Liver (tissue), 3 donors: ENCODE measurements around the gene TMEM183A.
A peak's percentile ranks its signal among the peaks of the same experiment; 100 is the strongest.

Experiments
- EGR1 ChIP-seq, 2 donors: IDR thresholded peaks; 2 replicates each; pipeline ENCODE4 v1.6.1; 2016 to 2018; ENCODE audit warnings: antibody characterized with exemption in 2 of 2, low read depth in 2 of 2
- GABPA ChIP-seq, 2 donors: IDR thresholded peaks in 1 of 2; conservative IDR thresholded peaks in 1 of 2; 2 replicates each; pipeline ENCODE4 v1.6.1; 2016; ENCODE audit warnings: antibody characterized with exemption in 2 of 2, mild to moderate bottlenecking in 1 of 2, moderate library complexity in 1 of 2
- JUND ChIP-seq, 2 donors: IDR thresholded peaks; 2 replicates each; pipeline ENCODE4 v1.6.1; 2016; ENCODE audit warnings: antibody characterized with exemption in 2 of 2
- RAD21 ChIP-seq, 2 donors: IDR thresholded peaks; 2 replicates each; pipeline ENCODE4 v1.6.1; 2016; ENCODE audit warnings: antibody characterized with exemption in 2 of 2, mild to moderate bottlenecking in 2 of 2
- RXRA ChIP-seq, 2 donors: IDR thresholded peaks; 2 replicates each; pipeline ENCODE4 v1.6.1; 2017 to 2018; ENCODE audit warnings: antibody characterized with exemption in 2 of 2, mild to moderate bottlenecking in 1 of 2
- SP1 ChIP-seq: IDR thresholded peaks from 2 replicates; pipeline ENCODE4 v1.6.1; 2018; ENCODE audit warnings: antibody characterized with exemption, mild to moderate bottlenecking
- TAF1 ChIP-seq: conservative IDR thresholded peaks from 2 replicates; pipeline ENCODE4 v1.6.1; 2016; ENCODE audit warnings: antibody characterized with exemption, mild to moderate bottlenecking
- YY1 ChIP-seq: IDR thresholded peaks from 2 replicates; pipeline ENCODE4 v1.6.1; 2016; ENCODE audit warnings: antibody characterized with exemption, mild to moderate bottlenecking
- TF ChIP-seq, protein P1 (sequence below): IDR thresholded peaks from 2 replicates; pipeline ENCODE4 v1.6.1; 2016; ENCODE audit warnings: antibody characterized with exemption
- TF ChIP-seq, protein P2 (sequence below): fragments of 150-350 bp; IDR thresholded peaks from 2 replicates; pipeline ENCODE4 v1.5.1; 2017; ENCODE audit warnings: improper control_type of control experiment, low read depth, low read length; ENCODE audit not compliant: missing input control
- TF ChIP-seq, protein P3 (sequence below): IDR thresholded peaks from 2 replicates; pipeline ENCODE4 v1.6.1; 2016; ENCODE audit warnings: antibody characterized with exemption
- TF ChIP-seq, protein P4 (sequence below): IDR thresholded peaks from 2 replicates; pipeline ENCODE4 v1.6.1; 2016; ENCODE audit warnings: antibody characterized with exemption, mild to moderate bottlenecking
- donor health status: healthy.
- donor health status: healthy.

DNA sequence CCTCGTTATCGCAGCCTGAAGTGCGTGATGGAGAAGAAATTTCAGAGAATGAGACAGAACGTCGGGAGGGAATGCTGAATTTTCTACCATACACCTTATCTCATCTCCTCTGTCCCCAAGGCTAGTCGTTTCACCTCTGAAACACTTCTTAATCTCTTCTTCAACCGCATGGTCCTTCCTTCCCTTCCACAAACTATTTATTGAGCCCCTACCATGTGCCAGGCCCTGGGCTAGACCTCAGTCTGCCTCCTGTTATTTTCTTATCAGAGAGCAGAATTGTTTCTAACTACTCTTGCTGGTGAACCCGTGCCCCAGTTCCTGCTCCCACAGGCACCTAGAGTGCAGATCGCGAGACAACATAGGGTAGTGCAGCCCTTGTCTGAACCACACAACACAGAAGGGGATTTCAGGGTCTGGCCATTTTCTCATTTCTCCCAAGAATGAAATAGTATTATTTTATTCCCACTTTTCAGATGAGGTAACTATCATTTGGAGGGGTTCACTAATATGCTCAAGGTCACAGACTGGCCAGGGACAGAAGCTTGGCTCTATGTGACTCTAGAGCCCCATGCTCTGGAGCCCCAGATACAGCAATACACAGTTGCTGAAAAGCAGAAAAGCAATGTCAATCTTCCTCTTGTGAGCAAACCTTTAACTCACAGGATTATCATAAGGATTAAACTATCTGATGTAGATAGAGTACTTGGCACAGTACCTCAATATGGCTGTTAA is 48.5 kb upstream of the TMEM183A start:
- TF ChIP-seq, protein P1, sequence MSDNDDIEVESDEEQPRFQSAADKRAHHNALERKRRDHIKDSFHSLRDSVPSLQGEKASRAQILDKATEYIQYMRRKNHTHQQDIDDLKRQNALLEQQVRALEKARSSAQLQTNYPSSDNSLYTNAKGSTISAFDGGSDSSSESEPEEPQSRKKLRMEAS: no peak
- TF ChIP-seq TAF1: no peak
- no peak for TF ChIP-seq RAD21 (IDR thresholded peaks at IDR 0.05)
- TF ChIP-seq, protein P2, sequence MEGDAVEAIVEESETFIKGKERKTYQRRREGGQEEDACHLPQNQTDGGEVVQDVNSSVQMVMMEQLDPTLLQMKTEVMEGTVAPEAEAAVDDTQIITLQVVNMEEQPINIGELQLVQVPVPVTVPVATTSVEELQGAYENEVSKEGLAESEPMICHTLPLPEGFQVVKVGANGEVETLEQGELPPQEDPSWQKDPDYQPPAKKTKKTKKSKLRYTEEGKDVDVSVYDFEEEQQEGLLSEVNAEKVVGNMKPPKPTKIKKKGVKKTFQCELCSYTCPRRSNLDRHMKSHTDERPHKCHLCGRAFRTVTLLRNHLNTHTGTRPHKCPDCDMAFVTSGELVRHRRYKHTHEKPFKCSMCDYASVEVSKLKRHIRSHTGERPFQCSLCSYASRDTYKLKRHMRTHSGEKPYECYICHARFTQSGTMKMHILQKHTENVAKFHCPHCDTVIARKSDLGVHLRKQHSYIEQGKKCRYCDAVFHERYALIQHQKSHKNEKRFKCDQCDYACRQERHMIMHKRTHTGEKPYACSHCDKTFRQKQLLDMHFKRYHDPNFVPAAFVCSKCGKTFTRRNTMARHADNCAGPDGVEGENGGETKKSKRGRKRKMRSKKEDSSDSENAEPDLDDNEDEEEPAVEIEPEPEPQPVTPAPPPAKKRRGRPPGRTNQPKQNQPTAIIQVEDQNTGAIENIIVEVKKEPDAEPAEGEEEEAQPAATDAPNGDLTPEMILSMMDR: no peak
- TF ChIP-seq EGR1 (IDR thresholded peaks at IDR 0.05; ENCODE audit: low read depth in 2 of 2): no peak
- TF ChIP-seq YY1: no peak
- no peak for TF ChIP-seq GABPA (IDR thresholded peaks at IDR 0.05 in 1 of 2, conservative IDR thresholded peaks at IDR 0.05 in 1 of 2)
- TF ChIP-seq SP1: peak; percentile 32
- no peak for TF ChIP-seq RXRA (IDR thresholded peaks at IDR 0.05)
- TF ChIP-seq, protein P3, sequence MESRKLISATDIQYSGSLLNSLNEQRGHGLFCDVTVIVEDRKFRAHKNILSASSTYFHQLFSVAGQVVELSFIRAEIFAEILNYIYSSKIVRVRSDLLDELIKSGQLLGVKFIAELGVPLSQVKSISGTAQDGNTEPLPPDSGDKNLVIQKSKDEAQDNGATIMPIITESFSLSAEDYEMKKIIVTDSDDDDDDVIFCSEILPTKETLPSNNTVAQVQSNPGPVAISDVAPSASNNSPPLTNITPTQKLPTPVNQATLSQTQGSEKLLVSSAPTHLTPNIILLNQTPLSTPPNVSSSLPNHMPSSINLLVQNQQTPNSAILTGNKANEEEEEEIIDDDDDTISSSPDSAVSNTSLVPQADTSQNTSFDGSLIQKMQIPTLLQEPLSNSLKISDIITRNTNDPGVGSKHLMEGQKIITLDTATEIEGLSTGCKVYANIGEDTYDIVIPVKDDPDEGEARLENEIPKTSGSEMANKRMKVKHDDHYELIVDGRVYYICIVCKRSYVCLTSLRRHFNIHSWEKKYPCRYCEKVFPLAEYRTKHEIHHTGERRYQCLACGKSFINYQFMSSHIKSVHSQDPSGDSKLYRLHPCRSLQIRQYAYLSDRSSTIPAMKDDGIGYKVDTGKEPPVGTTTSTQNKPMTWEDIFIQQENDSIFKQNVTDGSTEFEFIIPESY: no peak
- TF ChIP-seq, protein P4, sequence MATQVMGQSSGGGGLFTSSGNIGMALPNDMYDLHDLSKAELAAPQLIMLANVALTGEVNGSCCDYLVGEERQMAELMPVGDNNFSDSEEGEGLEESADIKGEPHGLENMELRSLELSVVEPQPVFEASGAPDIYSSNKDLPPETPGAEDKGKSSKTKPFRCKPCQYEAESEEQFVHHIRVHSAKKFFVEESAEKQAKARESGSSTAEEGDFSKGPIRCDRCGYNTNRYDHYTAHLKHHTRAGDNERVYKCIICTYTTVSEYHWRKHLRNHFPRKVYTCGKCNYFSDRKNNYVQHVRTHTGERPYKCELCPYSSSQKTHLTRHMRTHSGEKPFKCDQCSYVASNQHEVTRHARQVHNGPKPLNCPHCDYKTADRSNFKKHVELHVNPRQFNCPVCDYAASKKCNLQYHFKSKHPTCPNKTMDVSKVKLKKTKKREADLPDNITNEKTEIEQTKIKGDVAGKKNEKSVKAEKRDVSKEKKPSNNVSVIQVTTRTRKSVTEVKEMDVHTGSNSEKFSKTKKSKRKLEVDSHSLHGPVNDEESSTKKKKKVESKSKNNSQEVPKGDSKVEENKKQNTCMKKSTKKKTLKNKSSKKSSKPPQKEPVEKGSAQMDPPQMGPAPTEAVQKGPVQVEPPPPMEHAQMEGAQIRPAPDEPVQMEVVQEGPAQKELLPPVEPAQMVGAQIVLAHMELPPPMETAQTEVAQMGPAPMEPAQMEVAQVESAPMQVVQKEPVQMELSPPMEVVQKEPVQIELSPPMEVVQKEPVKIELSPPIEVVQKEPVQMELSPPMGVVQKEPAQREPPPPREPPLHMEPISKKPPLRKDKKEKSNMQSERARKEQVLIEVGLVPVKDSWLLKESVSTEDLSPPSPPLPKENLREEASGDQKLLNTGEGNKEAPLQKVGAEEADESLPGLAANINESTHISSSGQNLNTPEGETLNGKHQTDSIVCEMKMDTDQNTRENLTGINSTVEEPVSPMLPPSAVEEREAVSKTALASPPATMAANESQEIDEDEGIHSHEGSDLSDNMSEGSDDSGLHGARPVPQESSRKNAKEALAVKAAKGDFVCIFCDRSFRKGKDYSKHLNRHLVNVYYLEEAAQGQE: no peak
- TF ChIP-seq JUND (IDR thresholded peaks at IDR 0.05): no peak
